NB4 (cell line): Measurements from ENCODE around the gene SHISA8.

Experiments
- CTCF ChIP-seq: IDR thresholded peaks from one replicate; pipeline ENCODE4 v1.5.1; 2012; ENCODE audit warnings: low read depth, low read length
- POLR2A ChIP-seq: IDR thresholded peaks from 2 replicates; pipeline ENCODE4 v1.6.1; 2011; ENCODE audit warnings: mild to moderate bottlenecking; ENCODE audit not compliant: insufficient read length; ENCODE audit errors: extremely low read depth

- no peak for TF ChIP-seq CTCF
- TF ChIP-seq POLR2A = no peak
Observed at GRCh38 chr22:41898645-41899044, 16.2 kb downstream of the SHISA8 start.
